GM10248 (cell line): ENCODE data around the gene LHFPL3.

Experiments used
- CTCF ChIA-PET: fragments of 300-600 bp; sonication (Branson Sonifier 250); formaldehyde crosslinking; extraction: SDS; loops from one replicate; lab custom pipeline; 2021; ENCODE audit warnings: antibody characterized with exemption; lab: Yijun Ruan, JAX
- POLR2A ChIA-PET: fragments of 350-650 bp; sonication (Branson Sonifier 250); formaldehyde crosslinking; extraction: SDS; loops from one replicate; lab custom pipeline; 2020; ENCODE audit warnings: antibody characterized with exemption; lab: Yijun Ruan, JAX
- DNase-seq: peaks from one replicate; pipeline ENCODE4 v3.0.0; 2012; ENCODE audit errors: extremely low spot score
- CTCF ChIP-seq: IDR thresholded peaks from 2 replicates; pipeline ENCODE4 v1.5.1; 2012; ENCODE audit warnings: mild to moderate bottlenecking, low read depth; ENCODE audit errors: extremely low read depth, missing control alignments, control extremely low read depth

Gene LHFPL3

GRCh38 chr7:104328970-104329825 lies 795 bp downstream of the LHFPL3 start:
- no peak for DNase-seq
- ChIA-PET CTCF (interaction anchor here (1.9 kb wide), 1 partner anchor 15 kb away, joined by 5 read pairs; no protein-coding TSS in a partner anchor), POLR2A (no interaction called here)
- no peak for TF ChIP-seq CTCF

- ChIA-PET CTCF (interaction anchor here (0.8 to 1.7 kb wide), 3 partner anchors 9 to 506 kb away, joined by 3 to 4 read pairs (median 3); no protein-coding TSS in a partner anchor), POLR2A (no interaction called here)
- no peak for DNase-seq
- no peak for TF ChIP-seq CTCF
These were observed 13.1 kb downstream of the LHFPL3 start for GRCh38 chr7:104341546-104341945.

GRCh38 chr7:104352736-104353135 lies 24.3 kb downstream of the LHFPL3 start:
- ChIA-PET CTCF (interaction anchor here (1.4 kb wide), 1 partner anchor 11 kb away, joined by 3 read pairs; no protein-coding TSS in a partner anchor), POLR2A (no interaction called here)
- DNase-seq = no peak
- no peak for TF ChIP-seq CTCF

- ChIA-PET POLR2A (no interaction called here), CTCF (interaction anchor here (1.0 kb wide), 1 partner anchor 20 kb away, joined by 4 read pairs; no protein-coding TSS in a partner anchor)
- DNase-seq = no peak
- no peak for TF ChIP-seq CTCF
These were observed 28.8 kb downstream of the LHFPL3 start for GRCh38 chr7:104357166-104357565.

- DNase-seq = no peak
- no peak for TF ChIP-seq CTCF
- CTCF ChIA-PET = interaction anchor here (1.6 kb wide), 1 partner anchor 18 kb away, joined by 3 read pairs; no protein-coding TSS in a partner anchor
- POLR2A ChIA-PET = no interaction called here
These were observed 30.2 kb downstream of the LHFPL3 start for GRCh38 chr7:104358446-104359132.

- POLR2A ChIA-PET = no interaction called here
- TF ChIP-seq CTCF = no peak
- CTCF ChIA-PET = no interaction called here
These were observed 34.4 kb downstream of the LHFPL3 start for GRCh38 chr7:104362756-104363155.

More at GRCh38 chr7:104362756-104363155, 34.4 kb downstream of the LHFPL3 start:
- no peak for DNase-seq
